Mucosa of descending colon (tissue), 3 donors: ENCODE data around the gene CBFA2T3. TPM values are rescaled to one million over a fixed set of nuclear protein-coding genes. Genes with fewer than 3 reads are reported as not detected.
A peak's percentile ranks its signal among the peaks of the same experiment; 100 is the strongest.
"Not testable (repeated sequence)": the region's sequence is repeated elsewhere in the genome, so short reads cannot be mapped to it uniquely, and the experiment has no call there.

Source experiments
- ATAC-seq: fragments of 200-7000 bp; cut with Tn5 transposase; one replicate; pipeline ENCODE4 v1.9.1; 2020; ENCODE audit warnings: mild to moderate bottlenecking, moderate library complexity
- DNase-seq, 3 donors: peaks; one replicate each; pipeline ENCODE4 v3.0.0-alpha.2; 2020
- H3K36me3 ChIP-seq: fragments of 200-600 bp; one replicate; pipeline ENCODE4 v1.8.0; 2021; ENCODE audit warnings: low read depth, mild to moderate bottlenecking
- H3K4me1 ChIP-seq: fragments of 200-600 bp; one replicate; pipeline ENCODE4 v1.8.0; 2021; ENCODE audit warnings: low read depth, mild to moderate bottlenecking
- H3K4me3 ChIP-seq: fragments of 200-600 bp; one replicate; pipeline ENCODE4 v1.8.0; 2021; ENCODE audit warnings: mild to moderate bottlenecking
- H3K9me3 ChIP-seq: fragments of 200-600 bp; one replicate; pipeline ENCODE4 v1.8.0; 2021; ENCODE audit warnings: mild to moderate bottlenecking
- CTCF ChIP-seq: fragments of 200-600 bp; IDR thresholded peaks from one replicate; pipeline ENCODE4 v1.8.0; 2022; ENCODE audit warnings: antibody characterized with exemption, mild to moderate bottlenecking
- intact Hi-C, 2 donors: fragments of 100-400 bp; cut with DNase I in 1 of 2; cut with micrococcal nuclease in 1 of 2; formaldehyde crosslinking; loops; one replicate each; pipeline versions ENCODE4 v1.11.0 to v1.11.1; 2022; cut with DNase I, micrococcal nuclease
- total RNA-seq, 3 donors: library from RNA; stranded (reverse); fragmentation: NEBNext Ultra II Directional in 2 of 3; extraction: Animal tissue kit (Norgen Biotek cat#: 25700) in 2 of 3; gene quantifications; one replicate each; pipeline versions ENCODE4 v1.2.1 to v1.2.4, GENCODE V29; 2021 to 2023
- donor health status: DM: no; HTN: no; CAD: no; lungs with moderate emphysema.
- donor health status: DM: no; HTN: no; CAD: no.
- donor health status: DM: no; HTN: yes; CAD: no.

Gene CBFA2T3
- total RNA-seq, 3 donors from 2014 or later, result 6.9 to 12.8 (median 8.4) TPM

GRCh38 chr16:88922826-88923410 is 54.1 kb downstream of the CBFA2T3 start:
- intact Hi-C loops, result no loop called here
- Histone ChIP-seq H3K36me3 (no peaks in the 10 kb centered on the region), H3K9me3 (no peaks in the 10 kb centered on the region), H3K4me1 (peaks cover 23% of the 10 kb centered on the region), H3K4me3 (no peak overlapping the region)
- DNase-seq (no peak), ATAC-seq (no peak)
- no peak for TF ChIP-seq CTCF

GRCh38 chr16:88922114-88922825 is 54.7 kb downstream of the CBFA2T3 start:
- intact Hi-C loops, result no loop called here
- Histone ChIP-seq H3K4me3 (no peak overlapping the region), H3K9me3 (no peaks in the 10 kb centered on the region), H3K4me1 (peaks cover 23% of the 10 kb centered on the region), H3K36me3 (no peaks in the 10 kb centered on the region)
- peak; percentile 78 to 83 (median 82) for DNase-seq
- no peak for TF ChIP-seq CTCF
- peak; percentile 65 for ATAC-seq

GRCh38 chr16:88921591-88921990 is 55.4 kb downstream of the CBFA2T3 start:
- no peak overlapping the region for H3K4me3 ChIP-seq
- peaks cover 23% of the 10 kb centered on the region for H3K4me1 ChIP-seq
- no peaks in the 10 kb centered on the region for H3K9me3 ChIP-seq
- DNase-seq (no peak), ATAC-seq (no peak)
- TF ChIP-seq CTCF, result no peak
- intact Hi-C loops, result no loop called here
- H3K36me3 ChIP-seq, result no peaks in the 10 kb centered on the region

GRCh38 chr16:88920618-88921590 is 56.1 kb downstream of the CBFA2T3 start:
- ATAC-seq (peak; percentile 77), DNase-seq (peak; percentile 71 to 78 (median 75))
- Histone ChIP-seq H3K4me3 (no peak overlapping the region), H3K36me3 (no peaks in the 10 kb centered on the region), H3K9me3 (no peaks in the 10 kb centered on the region), H3K4me1 (peaks cover 23% of the 10 kb centered on the region)
- intact Hi-C loops, result no loop called here
- no peak for TF ChIP-seq CTCF

GRCh38 chr16:88919936-88920335 is 57.1 kb downstream of the CBFA2T3 start:
- no peak for DNase-seq
- no peaks in the 10 kb centered on the region for H3K9me3 ChIP-seq
- no peak for TF ChIP-seq CTCF
- no peak for ATAC-seq
- H3K4me1 ChIP-seq, result peaks cover 23% of the 10 kb centered on the region
- H3K4me3 ChIP-seq, result no peak overlapping the region
- intact Hi-C loops, result no loop called here
- H3K36me3 ChIP-seq, result no peaks in the 10 kb centered on the region

GRCh38 chr16:88918896-88919295 is 58.1 kb downstream of the CBFA2T3 start:
- H3K9me3 ChIP-seq, H3K4me3 ChIP-seq, H3K36me3 ChIP-seq, intact Hi-C loops, DNase-seq, ATAC-seq: not testable (repeated sequence)
- peaks cover 21% of the 10 kb centered on the region for H3K4me1 ChIP-seq
